ENCODE results near the gene DLX4. TPM values are rescaled to one million over a fixed set of nuclear protein-coding genes. Genes with fewer than 3 reads are reported as not detected.

Gene DLX4
- polyA plus RNA-seq, 3 donors, result 0.22 to 0.61 (median 0.26) TPM

- WGBS, 3 donors, result 6 to 8% (median 8%) methylated on average over 50 to 52 of the region's 52 CpGs
Measured at GRCh38 chr17:49964769-49965523, 4.0 kb upstream of the DLX4 start.

GRCh38 chr17:49965524-49965909 lies 3.5 kb upstream of the DLX4 start:
- WGBS, 3 donors, result 7 to 10% (median 7%) methylated on average over 16 of the region's 16 CpGs

More at GRCh38 chr17:49964769-49965523, 4.0 kb upstream of the DLX4 start:
- H3K27ac ChIP-seq (ENCODE audit: low read depth, low read length), result no peak overlapping the region

GRCh38 chr17:49966767-49967166 lies 2.2 kb upstream of the DLX4 start:
- WGBS, 3 donors, result 36 to 47% (median 38%) methylated on average over 3 of the region's 3 CpGs
- H3K27ac ChIP-seq (ENCODE audit: low read depth, low read length), result no peak overlapping the region

More at GRCh38 chr17:49965524-49965909, 3.5 kb upstream of the DLX4 start:
- H3K27ac ChIP-seq (ENCODE audit: low read depth, low read length), result no peak overlapping the region

GRCh38 chr17:49967205-49967604 lies 1.8 kb upstream of the DLX4 start:
- WGBS, 3 donors, result 26 to 39% (median 29%) methylated on average over 3 of the region's 3 CpGs
- no peak overlapping the region for H3K27ac ChIP-seq (ENCODE audit: low read depth, low read length)

- WGBS, 3 donors, result 22 to 26% (median 26%) methylated on average over 10 of the region's 10 CpGs
- H3K27ac ChIP-seq (ENCODE audit: low read depth, low read length), result no peak overlapping the region
Measured at GRCh38 chr17:49967621-49968404, 1.2 kb upstream of the DLX4 start.

GRCh38 chr17:49968405-49969133 lies 421 bp upstream of the DLX4 start:
- 0 to 1% (median 1%) methylated on average over 62 to 64 of the region's 64 CpGs for WGBS, 3 donors
- H3K27ac ChIP-seq (ENCODE audit: low read depth, low read length), result no peak overlapping the region

GRCh38 chr17:49969795-49970389 lies 902 bp downstream of the DLX4 start:
- H3K27ac ChIP-seq (ENCODE audit: low read depth, low read length), result no peak overlapping the region
- WGBS, 3 donors, result 25 to 30% (median 26%) methylated on average over 18 of the region's 18 CpGs

- 70 to 79% (median 73%) methylated on average over 3 of the region's 3 CpGs for WGBS, 3 donors
- H3K27ac ChIP-seq (ENCODE audit: low read depth, low read length), result no peak overlapping the region
Measured at GRCh38 chr17:49970498-49970897, 1.5 kb downstream of the DLX4 start.

GRCh38 chr17:49971199-49971847 lies 2.3 kb downstream of the DLX4 start:
- 13 to 15% (median 15%) methylated on average over 35 of the region's 35 CpGs for WGBS, 3 donors
- H3K27ac ChIP-seq (ENCODE audit: low read depth, low read length), result no peak overlapping the region

- 2 to 4% (median 2%) methylated on average over 43 to 55 of the region's 55 CpGs for WGBS, 3 donors
- H3K27ac ChIP-seq (ENCODE audit: low read depth, low read length), result no peak overlapping the region
Measured at GRCh38 chr17:49971848-49972485, 3.0 kb downstream of the DLX4 start.

GRCh38 chr17:49972486-49973270 lies 3.7 kb downstream of the DLX4 start:
- H3K27ac ChIP-seq (ENCODE audit: low read depth, low read length), result no peak overlapping the region
- WGBS, 3 donors, result 11 to 15% (median 14%) methylated on average over 53 to 57 of the region's 57 CpGs

GRCh38 chr17:49973271-49973615 lies 4.3 kb downstream of the DLX4 start:
- H3K27ac ChIP-seq (ENCODE audit: low read depth, low read length), result no peak overlapping the region
- WGBS, 3 donors, result 16 to 42% (median 30%) methylated on average over 2 of the region's 2 CpGs

- no peak overlapping the region for H3K27ac ChIP-seq (ENCODE audit: low read depth, low read length)
- 86 to 90% (median 87%) methylated on average over 7 of the region's 7 CpGs for WGBS, 3 donors
Measured at GRCh38 chr17:49975531-49975930, 6.5 kb downstream of the DLX4 start.

GRCh38 chr17:49976163-49976827 lies 7.3 kb downstream of the DLX4 start:
- no peak overlapping the region for H3K27ac ChIP-seq (ENCODE audit: low read depth, low read length)
- 56 to 78% (median 69%) methylated on average over 5 of the region's 5 CpGs for WGBS, 3 donors

GRCh38 chr17:49976828-49977202 lies 7.8 kb downstream of the DLX4 start:
- 63 to 87% (median 78%) methylated on average over 4 of the region's 4 CpGs for WGBS, 3 donors
- H3K27ac ChIP-seq (ENCODE audit: low read depth, low read length), result no peak overlapping the region

- 67 to 68% (median 68%) methylated on average over 7 of the region's 7 CpGs for WGBS, 3 donors
- H3K27ac ChIP-seq (ENCODE audit: low read depth, low read length), result no peak overlapping the region
Measured at GRCh38 chr17:49977463-49978389, 8.7 kb downstream of the DLX4 start.
